ENCODE measurements around the gene FBF1. TPM values are rescaled to one million over a fixed set of nuclear protein-coding genes. Genes with fewer than 3 reads are reported as not detected.
"Not testable (repeated sequence)": the region's sequence is repeated elsewhere in the genome, so short reads cannot be mapped to it uniquely, and the experiment has no call there.

Gene FBF1
- total RNA-seq, 2 donors from 2014 or later, result 2.6 to 4.2 TPM

DNA sequence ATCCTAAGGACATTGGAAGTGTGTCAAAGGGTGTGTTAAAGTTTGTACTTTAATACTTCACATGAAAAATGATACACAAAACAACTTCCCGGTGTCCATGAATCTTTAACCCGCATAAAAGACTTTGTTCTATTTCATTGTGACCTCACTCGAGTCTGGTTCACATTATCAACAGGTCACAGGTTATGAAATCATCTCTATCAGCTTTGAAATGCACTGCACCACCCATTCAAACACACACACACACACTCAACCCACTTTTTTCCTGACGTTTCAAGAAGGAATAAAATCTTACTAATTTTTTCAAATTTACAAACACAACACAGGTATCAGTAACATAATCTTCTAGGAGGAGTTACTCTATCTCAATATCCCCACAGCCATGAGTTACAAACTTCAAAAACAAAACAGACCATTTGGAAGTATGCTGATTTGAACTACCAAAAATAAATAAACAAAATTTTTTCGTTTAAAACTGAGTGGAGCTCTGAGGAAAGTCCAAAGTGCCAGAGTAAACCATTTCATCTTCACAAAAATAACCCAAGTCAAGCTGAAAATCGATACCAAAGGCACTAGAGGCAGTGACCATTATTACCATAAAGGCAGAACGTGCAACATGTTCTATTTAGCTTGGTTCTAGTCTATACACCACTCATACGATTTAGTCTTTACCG, 35.5 kb upstream of the FBF1 start:
- H3K4me1 ChIP-seq, result peaks cover 76% of the 10 kb centered on the region
- H3K27me3 ChIP-seq, result no peaks in the 10 kb centered on the region
- TF ChIP-seq POLR2A (IDR thresholded peaks at IDR 0.05), result peak in 2 of 3 donors; percentile 27 to 34
- TF ChIP-seq, protein P1, sequence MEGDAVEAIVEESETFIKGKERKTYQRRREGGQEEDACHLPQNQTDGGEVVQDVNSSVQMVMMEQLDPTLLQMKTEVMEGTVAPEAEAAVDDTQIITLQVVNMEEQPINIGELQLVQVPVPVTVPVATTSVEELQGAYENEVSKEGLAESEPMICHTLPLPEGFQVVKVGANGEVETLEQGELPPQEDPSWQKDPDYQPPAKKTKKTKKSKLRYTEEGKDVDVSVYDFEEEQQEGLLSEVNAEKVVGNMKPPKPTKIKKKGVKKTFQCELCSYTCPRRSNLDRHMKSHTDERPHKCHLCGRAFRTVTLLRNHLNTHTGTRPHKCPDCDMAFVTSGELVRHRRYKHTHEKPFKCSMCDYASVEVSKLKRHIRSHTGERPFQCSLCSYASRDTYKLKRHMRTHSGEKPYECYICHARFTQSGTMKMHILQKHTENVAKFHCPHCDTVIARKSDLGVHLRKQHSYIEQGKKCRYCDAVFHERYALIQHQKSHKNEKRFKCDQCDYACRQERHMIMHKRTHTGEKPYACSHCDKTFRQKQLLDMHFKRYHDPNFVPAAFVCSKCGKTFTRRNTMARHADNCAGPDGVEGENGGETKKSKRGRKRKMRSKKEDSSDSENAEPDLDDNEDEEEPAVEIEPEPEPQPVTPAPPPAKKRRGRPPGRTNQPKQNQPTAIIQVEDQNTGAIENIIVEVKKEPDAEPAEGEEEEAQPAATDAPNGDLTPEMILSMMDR (IDR thresholded peaks at IDR 0.05), result no peak
- ATAC-seq, result no peak
- no peak overlapping the region for H3K4me3 ChIP-seq
- 20 to 26% methylated on average over 9 of the region's 9 CpGs for WGBS, 2 donors
- H3K9me3 ChIP-seq, result no peaks in the 10 kb centered on the region
- intact Hi-C loops (cut with DNase I), result no loop called here
- DNase-seq, result no peak
- peaks cover 0 to 2% of the 10 kb centered on the region in 2 donors for H3K36me3 ChIP-seq (replicated peaks in 1 of 2; ENCODE audit: insufficient read depth in 1 of 2, low read depth in 2 of 2)
- peak overlapping the region; percentile 27 to 97 (median 64) for H3K27ac ChIP-seq

GRCh38 chr17:75975757-75976174, 34.9 kb upstream of the FBF1 start:
- Histone ChIP-seq H3K27ac (peak overlapping the region; percentile 27 to 97 (median 64)), H3K36me3 (replicated peaks in 1 of 2; ENCODE audit: insufficient read depth in 1 of 2, low read depth in 2 of 2) (peaks cover 0 to 2% of the 10 kb centered on the region in 2 donors), H3K4me3 (no peak overlapping the region), H3K27me3 (no peaks in the 10 kb centered on the region), H3K9me3 (no peaks in the 10 kb centered on the region), H3K4me1 (peaks cover 76% of the 10 kb centered on the region)
- ATAC-seq (no peak), DNase-seq (no peak)
- no peak for TF ChIP-seq POLR2A (IDR thresholded peaks at IDR 0.05)
- TF ChIP-seq, protein P1 (IDR thresholded peaks at IDR 0.05), result no peak
- 8 to 18% methylated on average over 5 of the region's 5 CpGs for WGBS, 2 donors
- intact Hi-C loops (cut with DNase I), result no loop called here

DNA sequence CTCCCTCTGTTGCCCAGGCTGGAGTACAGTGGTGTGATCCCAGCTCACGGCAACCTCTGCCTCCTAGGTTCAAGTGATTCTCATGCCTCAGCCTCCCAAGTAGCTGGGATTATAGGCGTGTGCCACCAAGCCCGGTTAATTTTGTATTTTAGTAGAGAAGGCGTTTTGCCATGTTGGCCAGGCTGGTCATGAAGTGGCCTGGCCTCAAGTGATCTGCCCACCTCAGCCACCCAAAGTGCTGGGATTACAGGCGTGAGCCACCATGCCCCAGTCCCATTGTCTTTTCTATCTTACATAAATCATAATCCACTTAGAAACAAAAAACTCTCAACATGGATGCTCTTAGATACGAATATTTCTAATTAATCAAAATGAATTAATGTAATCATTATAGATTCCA, 34.3 kb upstream of the FBF1 start:
- 90 to 92% methylated on average over 6 of the region's 6 CpGs for WGBS, 2 donors
- H3K4me3 ChIP-seq; ATAC-seq; H3K36me3 ChIP-seq (replicated peaks in 1 of 2; ENCODE audit: insufficient read depth in 1 of 2, low read depth in 2 of 2); H3K9me3 ChIP-seq; DNase-seq; H3K27me3 ChIP-seq; intact Hi-C loops (cut with DNase I): not testable (repeated sequence)
- peaks cover 76% of the 10 kb centered on the region for H3K4me1 ChIP-seq
- H3K27ac ChIP-seq, result peak overlapping the region in 3 of 4 donors; percentile 62 to 97 (median 67)

DNA sequence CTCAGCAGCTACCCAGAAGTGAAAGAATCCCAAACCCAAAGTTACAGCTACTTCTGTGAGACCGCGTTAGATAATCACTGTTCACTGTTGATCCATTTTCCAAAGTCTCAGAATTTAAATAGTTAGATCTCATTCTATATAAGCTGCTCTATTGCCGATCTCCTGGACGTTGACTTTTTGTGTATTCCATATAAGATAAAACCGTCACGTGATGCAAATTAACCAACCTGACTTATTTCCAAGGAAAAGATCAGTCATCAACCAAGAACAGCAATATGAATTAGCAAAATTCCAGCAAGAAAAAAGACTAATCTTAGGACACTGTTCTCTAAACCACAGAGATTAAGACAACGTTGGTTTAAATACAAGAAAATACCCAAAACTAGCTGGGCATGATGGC, 29.8 kb upstream of the FBF1 start:
- Histone ChIP-seq H3K36me3 (replicated peaks in 1 of 2; ENCODE audit: insufficient read depth in 1 of 2, low read depth in 2 of 2) (peaks cover 0 to 2% of the 10 kb centered on the region in 2 donors), H3K4me1 (peaks cover 61% of the 10 kb centered on the region), H3K4me3 (no peak overlapping the region), H3K27ac (peak overlapping the region in 3 of 4 donors; percentile 19 to 72 (median 22)), H3K27me3 (no peaks in the 10 kb centered on the region), H3K9me3 (no peaks in the 10 kb centered on the region)
- intact Hi-C loops (cut with DNase I), result no loop called here
- WGBS, 2 donors, result 43 to 71% methylated on average over 7 of the region's 7 CpGs
- no peak for ATAC-seq
- TF ChIP-seq, protein P1 (IDR thresholded peaks at IDR 0.05), result no peak
- TF ChIP-seq POLR2A (IDR thresholded peaks at IDR 0.05), result no peak
- no peak for DNase-seq

- TF ChIP-seq POLR2A (IDR thresholded peaks at IDR 0.05), result no peak
- TF ChIP-seq, protein P1 (IDR thresholded peaks at IDR 0.05), result no peak
- Histone ChIP-seq H3K4me1 (peaks cover 55% of the 10 kb centered on the region), H3K36me3 (replicated peaks in 1 of 2; ENCODE audit: insufficient read depth in 1 of 2, low read depth in 2 of 2) (peaks cover 0 to 2% of the 10 kb centered on the region in 2 donors), H3K4me3 (no peak overlapping the region), H3K27me3 (no peaks in the 10 kb centered on the region), H3K27ac (peak overlapping the region in 3 of 4 donors; percentile 19 to 72 (median 22)), H3K9me3 (no peaks in the 10 kb centered on the region)
- ATAC-seq (no peak), DNase-seq (peak in 1 of 4 donors; percentile 20)
- 41 to 63% methylated on average over 4 of the region's 4 CpGs for WGBS, 2 donors
- intact Hi-C loops (cut with DNase I), result no loop called here
Measured at GRCh38 chr17:75970011-75970523, 29.2 kb upstream of the FBF1 start.

GRCh38 chr17:75969044-75969443, 28.2 kb upstream of the FBF1 start:
- ATAC-seq; H3K9me3 ChIP-seq; H3K27me3 ChIP-seq; intact Hi-C loops (cut with DNase I); H3K4me3 ChIP-seq; DNase-seq; H3K36me3 ChIP-seq (replicated peaks in 1 of 2; ENCODE audit: insufficient read depth in 1 of 2, low read depth in 2 of 2): not testable (repeated sequence)
- H3K4me1 ChIP-seq, result peaks cover 47% of the 10 kb centered on the region
- WGBS, 2 donors, result 84 to 97% methylated on average over 8 to 10 of the region's 10 CpGs
- peak overlapping the region in 1 of 4 donors; percentile 72 for H3K27ac ChIP-seq
